GM18517 (cell line): ENCODE results near the gene EFCAB13.
"Not testable (repeated sequence)": the region's sequence is repeated elsewhere in the genome, so short reads cannot be mapped to it uniquely, and the experiment has no call there.

Experiments
- ATAC-seq: cut with Tn5 transposase; IDR thresholded peaks from one replicate; pipeline ENCODE4 v1.9.1; 2021; ENCODE audit warnings: mild to moderate bottlenecking, moderate library complexity; ENCODE audit not compliant: unreplicated experiment

Gene EFCAB13

GRCh38 chr17:47423406-47424295, 99.9 kb downstream of the EFCAB13 start:
- ATAC-seq: no peak

GRCh38 chr17:47425233-47425632, 101.5 kb downstream of the EFCAB13 start:
- ATAC-seq: not testable (repeated sequence)

- ATAC-seq: not testable (repeated sequence)
These were observed 102.3 kb downstream of the EFCAB13 start for GRCh38 chr17:47425887-47426635.

GRCh38 chr17:47427985-47428384, 104.2 kb downstream of the EFCAB13 start:
- no peak for ATAC-seq

GRCh38 chr17:47432240-47432639, 108.5 kb downstream of the EFCAB13 start:
- ATAC-seq: not testable (repeated sequence)

- ATAC-seq: no peak
These were observed 141.4 kb downstream of the EFCAB13 start for GRCh38 chr17:47465165-47465564.

- not testable (repeated sequence) for ATAC-seq
These were observed 143.2 kb downstream of the EFCAB13 start for GRCh38 chr17:47466976-47467375.

- no peak for ATAC-seq
These were observed 147.1 kb downstream of the EFCAB13 start for GRCh38 chr17:47470836-47471235.

GRCh38 chr17:47472073-47472472, 148.3 kb downstream of the EFCAB13 start:
- ATAC-seq: not testable (repeated sequence)
